Suppressor macrophage (primary cell): ENCODE results near the gene UBR2.
"Not testable (repeated sequence)": the region's sequence is repeated elsewhere in the genome, so short reads cannot be mapped to it uniquely, and the experiment has no call there.

ENCODE experiments used
- DNase-seq, 4 experiments: peaks; one replicate each; pipeline ENCODE4 v3.0.0-alpha.2; 2020 to 2022

The UBR2 gene

GRCh38 chr6:42693725-42694323 is 130.0 kb downstream of the UBR2 start:
- no peak for DNase-seq

- DNase-seq: no peak
Measured at GRCh38 chr6:42694586-42694985, 130.8 kb downstream of the UBR2 start.

GRCh38 chr6:42696526-42697267 is 132.9 kb downstream of the UBR2 start:
- DNase-seq: no peak

GRCh38 chr6:42697268-42697655 is 133.4 kb downstream of the UBR2 start:
- DNase-seq: no peak

- no peak for DNase-seq
Measured at GRCh38 chr6:42698217-42698616, 134.4 kb downstream of the UBR2 start.

- DNase-seq: no peak
Measured at GRCh38 chr6:42702200-42702599, 138.4 kb downstream of the UBR2 start.

- not testable (repeated sequence) for DNase-seq
Measured at GRCh38 chr6:42702786-42703185, 139.0 kb downstream of the UBR2 start.

GRCh38 chr6:42704251-42704936 is 140.6 kb downstream of the UBR2 start:
- DNase-seq: no peak

GRCh38 chr6:42704937-42705374 is 141.1 kb downstream of the UBR2 start:
- no peak for DNase-seq

- no peak for DNase-seq
Measured at GRCh38 chr6:42707595-42707994, 143.8 kb downstream of the UBR2 start.

GRCh38 chr6:42708096-42708495 is 144.3 kb downstream of the UBR2 start:
- no peak for DNase-seq

- DNase-seq: no peak
Measured at GRCh38 chr6:42709871-42710270, 146.0 kb downstream of the UBR2 start.

GRCh38 chr6:42710316-42710715 is 146.5 kb downstream of the UBR2 start:
- DNase-seq: no peak

- no peak for DNase-seq
Measured at GRCh38 chr6:42711930-42712329, 148.1 kb downstream of the UBR2 start.

GRCh38 chr6:42714098-42714761 is 150.4 kb downstream of the UBR2 start:
- DNase-seq: no peak

- no peak for DNase-seq
Measured at GRCh38 chr6:42715871-42716270, 152.0 kb downstream of the UBR2 start.

- DNase-seq: no peak
Measured at GRCh38 chr6:42720739-42721138, 156.9 kb downstream of the UBR2 start.

GRCh38 chr6:42722497-42722896 is 158.7 kb downstream of the UBR2 start, which contains the start of gene PRPH2:
Gene PRPH2 (minus strand): TSS chr6:42722597. CDS start chr6:42722334, 263 bp downstream.
- DNase-seq: no peak

- no peak for DNase-seq
Measured at GRCh38 chr6:42724825-42725224, 161.0 kb downstream of the UBR2 start.

GRCh38 chr6:42726026-42726425 is 162.2 kb downstream of the UBR2 start:
- DNase-seq: peak in 1 of 4 experiments; percentile 6

- peak; percentile 87 to 92 (median 90) for DNase-seq
Measured at GRCh38 chr6:42726485-42727086, 162.8 kb downstream of the UBR2 start.

GRCh38 chr6:42727087-42727611 is 163.3 kb downstream of the UBR2 start:
- peak in 3 of 4 experiments; percentile 10 to 29 (median 20) for DNase-seq
